ENCODE data around the gene SYCN.
"Not testable (repeated sequence)": the region's sequence is repeated elsewhere in the genome, so short reads cannot be mapped to it uniquely, and the experiment has no call there.

The SYCN gene

DNA sequence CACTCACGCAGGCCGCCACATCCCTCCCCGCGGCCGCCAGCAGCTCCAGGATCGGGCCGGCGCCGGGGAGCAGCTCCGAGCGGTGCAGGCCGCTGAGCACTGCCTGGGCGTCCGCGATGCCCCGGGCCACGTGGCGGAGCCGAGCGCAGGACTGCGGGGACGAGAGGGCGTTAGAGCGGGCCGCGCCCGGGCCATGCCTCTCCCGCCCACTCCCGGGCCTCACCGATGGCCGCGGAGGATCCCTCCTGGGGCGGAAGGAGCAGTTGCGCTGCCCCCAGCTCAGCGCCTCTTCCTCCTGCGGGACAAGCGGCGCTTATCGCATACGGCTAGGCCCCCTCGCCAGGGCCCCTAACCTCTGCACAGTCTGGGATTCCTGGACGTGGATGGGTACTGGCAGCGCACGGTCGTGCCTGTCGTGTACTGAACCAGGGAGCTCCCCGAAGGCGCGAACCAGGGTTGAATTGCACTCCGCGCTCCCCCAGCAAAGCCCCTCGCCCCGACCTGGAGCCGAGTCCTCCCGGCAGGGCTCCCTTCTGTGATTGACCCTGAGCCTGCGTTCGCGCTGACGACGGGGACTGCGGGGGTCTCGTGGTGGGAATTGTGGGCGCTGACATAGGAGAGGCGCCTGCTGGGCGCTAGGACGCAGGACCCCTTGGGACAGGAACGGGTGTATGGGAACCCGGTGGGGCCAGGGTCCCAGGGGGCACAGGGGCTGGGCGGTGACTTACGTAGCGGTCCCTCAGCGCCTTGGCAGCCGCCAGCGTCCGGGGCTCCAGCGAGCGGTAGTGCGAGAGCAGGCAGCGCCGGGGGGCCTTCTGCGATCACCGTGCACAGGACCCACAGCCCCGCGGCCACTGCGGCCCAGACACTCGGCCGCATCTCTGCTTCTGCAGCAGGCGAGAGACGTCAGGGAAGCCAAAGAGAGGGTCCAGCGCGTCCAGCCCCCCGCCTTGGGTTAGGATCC lies 43.9 kb upstream of the SYCN start:
- TF ChIP-seq EZH2phosphoT487 (IDR thresholded peaks at IDR 0.05; ENCODE audit: borderline replicate concordance) = no peak
- H3K9ac ChIP-seq (ENCODE audit: low read depth, low read length, poor library complexity, severe bottlenecking) = no peak overlapping the region
- peaks cover 7% of the 10 kb centered on the region; the same call in 1 of the 2 replicates for H3F3A ChIP-seq (ENCODE audit: low read depth)
- no peaks in the 10 kb centered on the region for H3K9me3 ChIP-seq (ENCODE audit: insufficient read depth, low read depth, low read length)
- no peak overlapping the region for H3K4me3 ChIP-seq (ENCODE audit: low read length, poor library complexity, severe bottlenecking)
- H3K9me2 ChIP-seq (replicated peaks; ENCODE audit: low read depth, low read length) = no peaks in the 10 kb centered on the region
- H2AFZ ChIP-seq (ENCODE audit: low read length) = no peak overlapping the region
- H4K20me1 ChIP-seq (ENCODE audit: insufficient read depth, low read length, poor library complexity, severe bottlenecking) = no peaks in the 10 kb centered on the region
- no peaks in the 10 kb centered on the region for H3K36me3 ChIP-seq (ENCODE audit: insufficient read depth, low read length)
- no peak overlapping the region for H3K4me2 ChIP-seq (ENCODE audit: low read depth, low read length, poor library complexity, severe bottlenecking)
- H3K79me2 ChIP-seq (ENCODE audit: insufficient read depth, low read length) = no peaks in the 10 kb centered on the region
- no peaks in the 10 kb centered on the region for H3K27me3 ChIP-seq (ENCODE audit: insufficient read depth, low read length, poor library complexity, severe bottlenecking)
- peaks cover 35% of the 10 kb centered on the region for H3K4me1 ChIP-seq (ENCODE audit: insufficient read depth, low read length, poor library complexity, severe bottlenecking)

DNA sequence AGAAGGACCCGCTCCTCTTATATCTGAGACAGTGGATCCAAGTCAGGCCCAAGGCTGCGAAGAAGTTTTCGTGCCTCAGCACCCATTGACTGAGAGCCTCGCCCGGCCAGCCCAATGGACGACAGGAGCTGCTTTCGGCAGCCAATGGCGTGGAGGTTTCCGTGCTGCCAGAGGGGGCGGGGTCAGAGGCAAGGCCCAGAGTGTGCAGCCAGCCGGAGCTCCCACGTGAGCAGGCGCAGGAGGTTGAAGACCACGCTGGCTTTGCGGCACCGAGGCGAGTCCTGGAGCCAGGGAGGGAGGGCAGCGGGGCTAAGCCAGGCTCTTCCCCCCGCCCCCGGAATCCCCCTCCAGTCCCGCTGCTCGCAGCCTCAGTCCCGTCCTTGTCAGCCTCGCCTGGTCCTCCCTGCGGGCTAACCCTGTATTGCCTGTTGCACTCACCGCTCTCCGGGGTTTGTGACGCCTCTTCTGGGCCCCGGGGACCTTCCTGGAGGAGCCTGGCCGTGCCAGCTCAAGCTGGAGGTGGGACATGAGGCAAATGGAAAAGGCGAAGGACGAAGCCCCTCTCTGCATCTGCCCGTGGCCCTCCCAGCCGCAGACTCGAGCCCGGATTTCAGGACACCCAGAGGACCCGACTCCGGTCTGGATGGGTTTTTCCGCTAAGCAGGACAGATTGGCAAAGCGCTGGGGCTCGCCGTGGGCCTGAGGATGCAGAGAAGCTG lies 43.0 kb upstream of the SYCN start:
- Histone ChIP-seq H3K4me2 (ENCODE audit: low read depth, low read length, poor library complexity, severe bottlenecking) (no peak overlapping the region), H3K36me3 (ENCODE audit: insufficient read depth, low read length) (no peaks in the 10 kb centered on the region), H3K9me3 (ENCODE audit: insufficient read depth, low read depth, low read length) (no peaks in the 10 kb centered on the region), H4K20me1 (ENCODE audit: insufficient read depth, low read length, poor library complexity, severe bottlenecking) (no peaks in the 10 kb centered on the region), H2AFZ (ENCODE audit: low read length) (no peak overlapping the region), H3F3A (ENCODE audit: low read depth) (0 out of 2 replicates have a peak, but pooled peaks cover 4% of the 10 kb centered on the region), H3K27me3 (ENCODE audit: insufficient read depth, low read length, poor library complexity, severe bottlenecking) (no peaks in the 10 kb centered on the region), H3K9ac (ENCODE audit: low read depth, low read length, poor library complexity, severe bottlenecking) (no peak overlapping the region), H3K9me2 (replicated peaks; ENCODE audit: low read depth, low read length) (no peaks in the 10 kb centered on the region), H3K4me3 (ENCODE audit: low read length, poor library complexity, severe bottlenecking) (no peak overlapping the region), H3K79me2 (ENCODE audit: insufficient read depth, low read length) (no peaks in the 10 kb centered on the region), H3K4me1 (ENCODE audit: insufficient read depth, low read length, poor library complexity, severe bottlenecking) (peaks cover 26% of the 10 kb centered on the region)
- TF ChIP-seq EZH2phosphoT487 (IDR thresholded peaks at IDR 0.05; ENCODE audit: borderline replicate concordance) (no peak), CTCF (conservative IDR thresholded peaks at IDR 0.05; ENCODE audit: low read length) (no peak)

GRCh38 chr19:39245166-39245565 lies 41.1 kb upstream of the SYCN start:
- not testable (repeated sequence) for H3K9me2 ChIP-seq (replicated peaks; ENCODE audit: low read depth, low read length); H3K27me3 ChIP-seq (ENCODE audit: insufficient read depth, low read length, poor library complexity, severe bottlenecking); H3K4me3 ChIP-seq (ENCODE audit: low read length, poor library complexity, severe bottlenecking); H2AFZ ChIP-seq (ENCODE audit: low read length); H3K4me2 ChIP-seq (ENCODE audit: low read depth, low read length, poor library complexity, severe bottlenecking); H3F3A ChIP-seq (ENCODE audit: low read depth); H3K9ac ChIP-seq (ENCODE audit: low read depth, low read length, poor library complexity, severe bottlenecking); H3K79me2 ChIP-seq (ENCODE audit: insufficient read depth, low read length); H3K9me3 ChIP-seq (ENCODE audit: insufficient read depth, low read depth, low read length); H3K36me3 ChIP-seq (ENCODE audit: insufficient read depth, low read length); H4K20me1 ChIP-seq (ENCODE audit: insufficient read depth, low read length, poor library complexity, severe bottlenecking)
- peaks cover 26% of the 10 kb centered on the region for H3K4me1 ChIP-seq (ENCODE audit: insufficient read depth, low read length, poor library complexity, severe bottlenecking)

- H3K79me2 ChIP-seq (ENCODE audit: insufficient read depth, low read length); H3K4me3 ChIP-seq (ENCODE audit: low read length, poor library complexity, severe bottlenecking); H2AFZ ChIP-seq (ENCODE audit: low read length); H3K36me3 ChIP-seq (ENCODE audit: insufficient read depth, low read length); H3F3A ChIP-seq (ENCODE audit: low read depth); H3K4me2 ChIP-seq (ENCODE audit: low read depth, low read length, poor library complexity, severe bottlenecking); H3K9ac ChIP-seq (ENCODE audit: low read depth, low read length, poor library complexity, severe bottlenecking); H3K27me3 ChIP-seq (ENCODE audit: insufficient read depth, low read length, poor library complexity, severe bottlenecking); H3K9me2 ChIP-seq (replicated peaks; ENCODE audit: low read depth, low read length); H3K9me3 ChIP-seq (ENCODE audit: insufficient read depth, low read depth, low read length); H4K20me1 ChIP-seq (ENCODE audit: insufficient read depth, low read length, poor library complexity, severe bottlenecking): not testable (repeated sequence)
- peaks cover 26% of the 10 kb centered on the region for H3K4me1 ChIP-seq (ENCODE audit: insufficient read depth, low read length, poor library complexity, severe bottlenecking)
These were observed 40.5 kb upstream of the SYCN start, which contains the start of gene IFNL3 for GRCh38 chr19:39244410-39245100. Gene IFNL3 (minus strand): TSS chr19:39245006. CDS start chr19:39244967, 39 bp downstream.

DNA sequence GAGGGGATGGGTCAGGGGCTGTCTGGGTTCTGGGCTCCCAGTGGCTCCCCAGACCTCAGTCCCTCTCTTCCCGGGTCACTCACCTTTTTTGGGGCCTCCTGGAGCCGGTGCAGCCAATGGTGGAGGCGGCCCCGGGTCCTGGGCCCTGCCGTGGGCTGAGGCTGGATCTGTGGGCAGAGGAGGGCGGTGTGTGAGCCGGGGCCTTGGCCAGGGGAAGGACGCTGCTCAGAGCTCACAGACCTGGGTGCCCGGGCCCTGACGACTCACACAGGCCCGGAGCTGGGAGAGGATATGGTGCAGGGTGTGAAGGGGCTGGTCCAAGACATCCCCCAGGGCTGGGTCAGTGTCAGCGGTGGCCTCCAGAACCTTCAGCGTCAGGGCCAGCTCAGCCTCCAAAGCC lies 39.7 kb upstream of the SYCN start:
- not testable (repeated sequence) for H2AFZ ChIP-seq (ENCODE audit: low read length); H3K36me3 ChIP-seq (ENCODE audit: insufficient read depth, low read length); H3K9me3 ChIP-seq (ENCODE audit: insufficient read depth, low read depth, low read length); H3K4me2 ChIP-seq (ENCODE audit: low read depth, low read length, poor library complexity, severe bottlenecking); H3K79me2 ChIP-seq (ENCODE audit: insufficient read depth, low read length); H4K20me1 ChIP-seq (ENCODE audit: insufficient read depth, low read length, poor library complexity, severe bottlenecking); H3K9ac ChIP-seq (ENCODE audit: low read depth, low read length, poor library complexity, severe bottlenecking); H3K4me3 ChIP-seq (ENCODE audit: low read length, poor library complexity, severe bottlenecking); H3K9me2 ChIP-seq (replicated peaks; ENCODE audit: low read depth, low read length); H3K27me3 ChIP-seq (ENCODE audit: insufficient read depth, low read length, poor library complexity, severe bottlenecking); H3F3A ChIP-seq (ENCODE audit: low read depth)
- peaks cover 30% of the 10 kb centered on the region for H3K4me1 ChIP-seq (ENCODE audit: insufficient read depth, low read length, poor library complexity, severe bottlenecking)

All from Loucy (cell line).